WTC11 (cell line): ENCODE data around the gene ARTN.

Experiments
- ELF4 ChIP-seq: sonication (generic); formaldehyde crosslinking; IDR thresholded peaks from 2 replicates; pipeline ENCODE4 v1.8.1; 2022; ENCODE audit warnings: low read depth, mild to moderate bottlenecking, moderate library complexity, missing genetic modification reagents
- NR2C2 ChIP-seq: sonication (generic); formaldehyde crosslinking; IDR thresholded peaks from 2 replicates; pipeline ENCODE4 v1.8.0; 2022; ENCODE audit warnings: mild to moderate bottlenecking, missing genetic modification reagents
- TCF7 ChIP-seq: sonication (generic); formaldehyde crosslinking; IDR thresholded peaks from 2 replicates; pipeline ENCODE4 v1.8.0; 2022; ENCODE audit warnings: mild to moderate bottlenecking, low read depth, missing genetic modification reagents, moderate library complexity
- ZBTB43 ChIP-seq: sonication (generic); formaldehyde crosslinking; IDR thresholded peaks from 2 replicates; pipeline ENCODE4 v1.8.1; 2023; ENCODE audit warnings: mild to moderate bottlenecking, missing genetic modification reagents
- TF ChIP-seq, protein P1 (sequence below): fragments of 200-600 bp; IDR thresholded peaks from 2 replicates; pipeline ENCODE4 v1.8.0; 2022; ENCODE audit warnings: antibody characterized with exemption

GRCh38 chr1:43933386-43934100 lies at the start of gene ARTN:
- no peak for TF ChIP-seq NR2C2 (CRISPR knock-in tag)
- no peak for TF ChIP-seq ELF4 (CRISPR knock-in tag)
- TF ChIP-seq ZBTB43 (CRISPR knock-in tag), result no peak
- TF ChIP-seq TCF7, result no peak
- TF ChIP-seq, protein P1, sequence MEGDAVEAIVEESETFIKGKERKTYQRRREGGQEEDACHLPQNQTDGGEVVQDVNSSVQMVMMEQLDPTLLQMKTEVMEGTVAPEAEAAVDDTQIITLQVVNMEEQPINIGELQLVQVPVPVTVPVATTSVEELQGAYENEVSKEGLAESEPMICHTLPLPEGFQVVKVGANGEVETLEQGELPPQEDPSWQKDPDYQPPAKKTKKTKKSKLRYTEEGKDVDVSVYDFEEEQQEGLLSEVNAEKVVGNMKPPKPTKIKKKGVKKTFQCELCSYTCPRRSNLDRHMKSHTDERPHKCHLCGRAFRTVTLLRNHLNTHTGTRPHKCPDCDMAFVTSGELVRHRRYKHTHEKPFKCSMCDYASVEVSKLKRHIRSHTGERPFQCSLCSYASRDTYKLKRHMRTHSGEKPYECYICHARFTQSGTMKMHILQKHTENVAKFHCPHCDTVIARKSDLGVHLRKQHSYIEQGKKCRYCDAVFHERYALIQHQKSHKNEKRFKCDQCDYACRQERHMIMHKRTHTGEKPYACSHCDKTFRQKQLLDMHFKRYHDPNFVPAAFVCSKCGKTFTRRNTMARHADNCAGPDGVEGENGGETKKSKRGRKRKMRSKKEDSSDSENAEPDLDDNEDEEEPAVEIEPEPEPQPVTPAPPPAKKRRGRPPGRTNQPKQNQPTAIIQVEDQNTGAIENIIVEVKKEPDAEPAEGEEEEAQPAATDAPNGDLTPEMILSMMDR, result no peak
